Activated T-helper 1 cell treated with anti-CD3 and anti-CD28 coated beads, Interleukin-2, amount 50 U/mL, for 16 hours (primary cell): ENCODE measurements around the gene HERC4.
"Not testable (repeated sequence)": the region's sequence is repeated elsewhere in the genome, so short reads cannot be mapped to it uniquely, and the experiment has no call there.

Source experiments
- DNase-seq, 2 donors: peaks; one replicate each; pipeline ENCODE4 v3.0.0-alpha.2; 2020; ENCODE audit warnings: low read depth in 1 of 2, low spot score in 1 of 2

The HERC4 gene

DNA sequence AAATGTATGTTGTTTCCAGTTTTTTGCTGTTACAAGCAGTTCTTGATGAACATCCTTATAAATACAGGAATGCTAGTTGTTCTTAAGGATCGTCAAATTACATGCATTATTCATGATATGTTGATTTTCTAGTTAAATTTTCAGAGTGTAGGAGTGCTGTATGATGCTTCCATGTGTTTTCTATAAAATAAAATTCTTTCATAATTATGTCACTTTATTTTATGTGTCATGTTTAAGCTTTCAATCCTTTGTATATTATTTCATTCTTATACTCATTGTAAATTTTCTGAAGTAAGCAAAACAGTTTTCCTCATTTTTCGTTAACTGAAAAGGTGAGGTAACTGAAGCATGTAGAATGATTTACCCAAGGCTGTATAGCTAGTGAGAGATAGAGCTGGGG, 17.4 kb upstream of the HERC4 start:
- no peak for DNase-seq

DNA sequence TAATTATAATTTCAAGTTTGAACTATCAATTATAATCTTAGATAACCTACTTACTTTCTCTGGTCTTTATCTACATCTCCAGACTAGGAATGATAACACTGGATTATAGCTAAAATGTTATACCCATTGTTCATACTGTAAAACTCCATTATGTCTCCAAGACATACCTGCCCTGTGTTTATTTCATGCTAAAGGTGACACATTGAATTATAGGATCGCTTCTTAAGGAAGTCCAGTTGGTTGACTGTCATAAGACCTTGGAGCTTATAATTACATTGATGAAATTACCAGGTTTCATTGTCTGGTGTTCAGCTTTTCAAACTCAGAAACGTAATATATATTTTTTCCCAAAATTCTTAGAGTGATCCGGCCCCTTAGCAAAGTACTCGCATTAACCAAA, 15.5 kb upstream of the HERC4 start:
- no peak for DNase-seq

DNA sequence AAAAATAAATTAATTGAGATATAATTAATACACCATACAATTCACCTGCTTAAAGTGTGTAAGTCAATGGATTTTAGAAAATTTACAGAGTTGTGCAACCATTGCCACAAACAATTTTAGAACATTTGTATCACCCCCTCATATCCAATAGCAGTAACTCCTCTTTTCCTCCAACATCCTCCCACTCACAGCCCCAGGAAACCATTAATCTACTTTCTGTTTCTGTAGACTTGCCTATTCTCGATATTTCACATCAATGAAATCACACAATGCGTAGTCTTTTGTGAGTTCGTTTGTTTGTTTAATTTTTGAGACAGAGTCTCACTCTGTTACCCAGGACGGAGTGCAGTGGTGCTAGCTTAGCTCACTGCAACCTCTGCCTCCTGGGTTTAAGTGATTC, 13.7 kb upstream of the HERC4 start:
- no peak for DNase-seq

DNA sequence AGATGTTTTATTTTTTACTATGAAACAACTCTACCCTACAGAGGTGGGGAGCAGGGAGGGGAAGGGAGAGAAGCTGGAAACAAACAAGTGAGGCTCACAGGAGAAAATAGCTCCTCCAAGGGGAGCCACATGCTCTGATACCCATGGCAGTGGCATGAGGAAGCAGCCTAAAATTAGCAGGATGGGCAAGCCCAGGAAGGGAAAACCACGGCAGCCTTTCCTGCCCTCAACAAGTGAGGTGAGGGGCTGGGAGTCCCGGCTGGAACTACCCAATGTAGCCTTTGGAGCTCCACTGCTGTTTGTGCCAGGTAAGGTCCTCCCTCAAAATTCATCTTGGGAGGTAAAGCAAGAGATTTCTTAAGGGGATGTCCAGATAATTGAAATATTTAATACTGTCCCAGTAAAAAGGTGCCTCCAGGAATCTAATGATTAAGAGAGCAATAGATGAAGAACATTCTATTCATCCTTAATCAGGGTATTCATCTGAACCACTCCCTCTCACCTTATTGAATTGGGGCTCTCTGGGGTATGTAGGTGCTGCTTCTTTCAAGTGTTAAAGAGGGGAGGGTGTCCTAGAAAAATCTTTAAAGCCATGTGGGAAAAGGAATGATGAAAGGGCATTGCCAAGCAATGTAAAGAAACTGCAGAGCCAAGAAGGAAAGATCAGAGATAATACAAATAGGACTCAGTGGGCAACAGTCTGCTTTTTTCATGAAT, 12.8 kb upstream of the HERC4 start:
- DNase-seq, result no peak

DNA sequence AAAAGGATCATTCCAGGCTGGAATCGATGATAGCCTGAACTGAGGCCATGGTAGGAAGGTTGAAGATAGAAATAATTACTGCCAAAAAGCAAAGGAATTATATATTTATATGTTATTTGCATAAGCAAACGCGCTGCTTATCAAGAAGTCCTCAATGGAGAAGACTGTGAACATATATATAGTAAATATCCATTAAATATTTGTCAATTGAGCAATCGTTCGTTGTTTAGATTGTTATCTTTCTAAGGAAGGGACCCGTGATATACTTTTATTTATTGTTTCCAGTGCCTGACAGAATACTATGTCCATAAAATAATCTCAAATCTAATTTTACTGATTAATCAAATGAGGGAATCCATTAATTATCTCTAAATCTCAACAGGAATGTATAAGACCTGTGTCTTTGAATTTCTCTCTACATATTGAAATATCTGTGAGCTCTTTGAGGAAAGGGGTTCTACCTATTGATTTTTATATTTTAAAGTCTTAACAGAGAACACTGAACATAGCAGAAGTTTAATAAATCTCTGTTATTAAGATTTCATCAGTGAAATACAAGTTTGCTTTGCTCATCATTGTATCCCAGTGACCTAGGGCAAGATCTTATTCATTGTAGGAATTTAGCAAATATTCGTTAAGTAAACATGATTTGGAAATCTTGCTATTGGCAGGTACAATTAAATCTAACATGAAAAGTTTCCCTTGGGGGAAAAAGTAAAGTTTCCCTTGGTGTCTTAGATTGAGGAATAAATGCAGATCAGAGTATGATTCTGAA, 12.0 kb upstream of the HERC4 start:
- no peak for DNase-seq

DNA sequence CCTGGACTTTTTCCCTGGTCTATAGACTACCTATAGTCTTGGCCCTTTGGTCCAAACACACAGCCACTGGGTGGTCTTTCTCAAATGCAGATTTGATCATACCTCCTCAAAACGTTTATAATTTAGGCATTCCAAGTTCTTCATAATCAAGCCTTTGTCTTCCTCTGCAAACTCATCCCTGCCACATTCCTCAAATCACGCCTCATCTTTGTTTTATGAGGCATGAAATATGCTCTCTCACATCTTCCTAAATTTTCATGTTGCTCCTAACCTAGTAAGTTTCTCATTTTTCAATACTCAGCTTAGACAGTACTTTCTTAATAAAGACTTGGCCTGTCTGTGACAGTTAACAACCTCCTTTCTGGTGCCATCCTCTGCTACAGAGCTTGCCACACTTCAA, 10.9 kb upstream of the HERC4 start:
- no peak for DNase-seq

DNA sequence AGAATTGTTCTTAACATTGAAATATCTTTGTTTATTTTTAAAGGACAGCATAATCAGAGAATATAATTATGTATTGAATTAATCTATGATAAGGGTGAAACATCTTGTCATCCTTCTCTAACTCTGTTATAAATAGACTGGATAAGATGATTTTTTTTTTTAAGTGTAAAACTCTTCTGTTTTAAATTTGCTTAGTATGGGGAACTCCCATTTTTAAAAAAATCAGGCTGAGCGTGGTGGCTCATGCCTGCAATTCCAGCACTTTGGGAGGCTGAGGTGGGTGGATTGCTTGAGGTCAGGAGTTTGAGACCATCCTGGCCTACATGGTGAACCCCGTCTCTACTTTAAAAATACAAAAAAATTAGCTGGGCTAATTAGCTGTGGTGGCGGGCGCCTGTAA, 9.4 kb upstream of the HERC4 start:
- no peak for DNase-seq

DNA sequence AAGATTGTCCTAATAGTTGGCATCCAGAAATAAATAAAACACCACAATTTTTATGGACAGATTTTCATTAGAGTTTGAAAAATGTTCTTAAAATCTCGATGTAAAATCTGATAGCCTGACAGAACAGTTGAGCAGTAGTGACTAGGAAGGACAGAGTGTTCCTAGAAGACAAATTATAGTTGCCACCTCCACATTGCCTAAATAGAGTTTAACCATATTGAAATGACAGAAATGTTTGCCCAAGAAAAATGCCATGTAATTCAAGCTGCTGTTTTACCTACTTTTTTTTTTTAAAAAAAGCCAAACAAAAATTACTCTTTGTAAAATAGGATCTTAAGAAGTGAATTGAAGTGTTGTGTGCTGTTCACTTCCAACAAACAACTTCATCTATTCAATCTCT, 8.9 kb upstream of the HERC4 start:
- DNase-seq, result no peak

DNA sequence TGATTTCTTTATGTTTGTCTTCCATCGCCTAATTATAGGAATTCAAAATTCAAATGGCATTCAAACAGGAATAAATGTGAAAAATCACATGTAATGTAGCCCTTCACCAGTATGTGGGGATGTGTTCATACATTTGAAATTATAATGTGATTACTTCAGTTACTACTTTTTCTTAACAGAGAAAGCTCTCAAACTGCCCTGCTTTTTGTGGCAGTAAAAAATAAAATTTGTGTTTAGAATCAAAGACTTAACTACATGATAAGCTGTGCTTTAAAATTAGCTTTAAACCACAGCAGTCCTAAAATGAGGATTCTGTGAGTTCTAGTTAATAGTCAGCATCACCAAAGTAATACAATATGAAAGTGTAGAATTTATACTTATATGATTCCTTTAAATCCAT, 7.8 kb upstream of the HERC4 start:
- no peak for DNase-seq

DNA sequence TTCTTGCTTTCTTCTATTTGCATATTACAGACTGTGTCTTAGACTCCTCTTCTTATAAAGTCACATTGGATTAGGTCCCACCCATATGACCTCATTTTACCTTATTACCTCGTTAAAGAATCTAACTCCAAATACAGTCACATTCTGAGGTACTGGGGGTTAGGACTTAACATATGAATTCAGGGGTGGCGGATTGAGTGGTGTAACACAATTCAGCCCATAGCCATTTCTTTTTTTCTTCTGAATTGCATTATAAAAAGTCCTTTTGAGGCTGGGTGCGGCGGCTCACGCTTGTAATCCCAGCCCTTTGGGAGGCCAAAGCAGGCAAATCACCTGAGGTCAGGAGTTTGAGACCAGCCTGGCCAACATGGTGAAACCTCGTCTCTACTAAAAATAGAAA, 6.8 kb upstream of the HERC4 start:
- no peak for DNase-seq

DNA sequence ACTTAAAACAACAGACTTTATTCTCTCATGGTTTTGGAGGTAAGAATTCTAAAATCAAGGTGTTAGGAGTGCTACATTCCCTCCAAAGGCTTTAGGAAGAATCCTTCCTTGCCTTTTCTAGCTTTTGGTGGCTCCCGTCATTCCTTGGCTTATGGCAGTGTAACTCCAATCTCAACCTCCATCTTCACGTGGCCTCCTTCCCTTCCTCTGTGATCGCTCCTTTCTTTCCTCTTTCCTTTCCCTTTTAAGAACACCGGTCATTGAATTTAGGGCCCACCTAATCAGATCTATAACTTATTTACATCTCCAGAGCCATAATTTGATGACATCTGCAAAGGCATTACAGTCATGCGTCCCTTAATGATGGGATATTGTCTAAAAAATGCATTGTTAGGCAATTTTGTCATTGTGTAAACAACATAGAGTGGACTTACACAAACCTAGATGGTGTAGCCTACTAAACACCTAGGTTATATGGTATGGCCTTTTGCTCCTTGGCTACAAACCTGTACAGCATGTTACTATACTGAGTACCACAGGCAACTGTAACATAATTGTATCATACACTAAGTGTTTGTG, 5.9 kb upstream of the HERC4 start:
- no peak for DNase-seq

DNA sequence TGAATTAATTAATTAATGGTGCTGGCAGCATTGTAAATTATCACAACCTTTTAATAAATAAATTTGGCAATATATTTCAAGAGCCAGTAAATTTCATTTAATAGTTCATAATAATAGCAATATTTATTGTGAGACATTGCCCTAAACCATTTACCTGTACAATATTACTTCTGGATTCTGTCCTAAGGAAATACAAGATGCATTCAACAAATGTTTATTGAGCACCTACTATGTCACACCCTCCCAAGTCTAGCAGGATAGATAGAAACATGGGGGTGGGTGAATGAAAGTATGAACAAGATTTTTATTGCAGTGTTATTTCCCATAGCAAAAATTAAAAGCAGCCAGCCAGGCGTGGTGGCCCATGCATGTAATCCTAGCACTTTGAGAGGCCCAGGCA, 4.4 kb upstream of the HERC4 start:
- no peak for DNase-seq

DNA sequence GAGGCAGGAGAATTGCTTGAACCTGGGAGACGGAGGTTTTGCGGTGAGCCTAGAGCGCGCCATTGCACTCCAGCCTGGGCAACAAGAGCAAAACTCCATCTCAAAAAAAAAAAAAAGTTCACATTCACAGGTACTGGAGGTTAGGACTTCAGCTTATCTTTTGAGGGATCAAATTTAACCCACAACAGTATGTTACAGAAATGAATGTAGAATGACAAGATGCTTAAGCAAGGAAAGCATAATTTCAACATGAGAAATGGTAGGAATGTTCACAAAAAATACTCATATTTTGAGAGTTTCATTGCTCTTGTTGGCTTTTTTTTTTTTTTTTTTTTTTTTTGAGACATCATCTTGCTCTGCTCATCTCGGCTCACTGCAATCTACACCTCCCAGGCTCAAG, 1.9 kb upstream of the HERC4 start:
- DNase-seq, result no peak

DNA sequence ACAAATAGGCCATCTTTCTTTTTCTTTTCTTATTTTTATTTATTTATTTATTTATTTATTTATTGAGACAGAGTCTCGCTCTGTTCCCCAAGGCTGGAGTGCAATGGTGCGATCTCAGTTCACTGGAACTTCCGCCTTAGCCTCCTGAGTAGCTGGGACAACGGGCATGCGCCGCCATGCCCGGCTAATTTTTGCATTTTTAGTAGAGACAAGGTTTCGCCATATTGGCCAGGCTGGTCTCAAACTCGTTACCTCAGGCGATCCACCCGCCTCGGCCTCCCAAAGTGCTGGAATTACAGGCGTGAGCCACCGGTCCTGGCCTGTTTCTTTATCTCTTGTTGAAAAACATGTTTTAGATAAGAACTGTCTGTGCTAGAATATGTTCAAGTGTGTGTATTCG, 998 bp upstream of the HERC4 start:
- not testable (repeated sequence) for DNase-seq

DNA sequence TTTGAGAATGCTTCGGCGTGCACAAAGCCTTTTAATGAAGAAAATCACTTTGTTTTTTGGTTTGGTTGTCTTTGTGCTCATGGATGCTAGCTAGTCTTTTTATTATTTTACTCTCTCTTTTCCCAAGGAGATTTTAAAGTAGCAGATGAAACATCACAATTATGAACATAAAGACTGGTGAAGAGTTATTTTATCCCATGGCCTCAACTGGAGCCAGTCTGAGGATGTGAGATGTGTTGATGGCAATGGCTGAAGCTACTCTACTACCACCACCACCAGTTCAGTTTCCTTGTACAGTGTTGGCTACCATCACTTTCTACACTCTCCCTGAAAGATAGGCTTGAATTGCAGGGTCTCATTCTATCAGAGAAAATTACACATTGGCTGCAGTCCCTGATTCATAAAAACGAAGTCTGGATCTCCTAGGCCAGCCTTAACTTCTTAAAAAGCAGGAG, 494 bp upstream of the HERC4 start:
- DNase-seq, result no peak

DNA sequence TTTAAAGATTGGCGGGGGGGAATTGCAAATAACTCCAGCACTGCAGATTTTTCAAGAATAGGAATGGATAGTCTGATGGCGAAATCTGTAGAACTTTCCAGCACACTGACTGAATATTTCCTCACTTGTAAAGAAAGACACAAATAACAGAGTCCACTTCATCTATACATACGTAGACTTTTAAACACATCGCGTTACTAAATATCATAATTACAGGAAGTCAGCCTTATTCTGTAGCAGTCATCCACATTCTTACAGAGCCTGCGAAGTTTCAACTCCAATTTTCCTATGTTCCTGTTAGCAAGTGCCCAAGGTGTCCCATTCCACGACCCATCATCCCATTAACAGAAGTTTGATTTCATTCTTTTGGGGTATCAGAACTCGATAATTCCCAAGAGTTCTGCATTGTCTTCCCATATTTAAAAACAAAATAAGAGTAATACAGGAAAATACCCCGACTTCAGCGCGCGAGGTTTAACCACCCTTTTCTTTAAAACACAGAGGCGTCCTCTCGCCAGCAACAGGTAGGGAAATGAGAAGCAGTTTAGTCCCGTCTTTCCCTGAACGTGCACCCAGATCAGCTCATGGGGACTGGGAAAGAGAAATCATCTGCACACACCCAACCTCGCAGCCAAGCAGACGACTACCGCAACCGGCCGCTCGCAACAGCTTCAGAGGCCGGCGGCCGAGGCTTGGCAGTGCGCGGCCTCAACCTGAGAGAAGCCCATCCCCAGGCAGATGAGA, 880 bp downstream of the HERC4 start:
- no peak for DNase-seq

DNA sequence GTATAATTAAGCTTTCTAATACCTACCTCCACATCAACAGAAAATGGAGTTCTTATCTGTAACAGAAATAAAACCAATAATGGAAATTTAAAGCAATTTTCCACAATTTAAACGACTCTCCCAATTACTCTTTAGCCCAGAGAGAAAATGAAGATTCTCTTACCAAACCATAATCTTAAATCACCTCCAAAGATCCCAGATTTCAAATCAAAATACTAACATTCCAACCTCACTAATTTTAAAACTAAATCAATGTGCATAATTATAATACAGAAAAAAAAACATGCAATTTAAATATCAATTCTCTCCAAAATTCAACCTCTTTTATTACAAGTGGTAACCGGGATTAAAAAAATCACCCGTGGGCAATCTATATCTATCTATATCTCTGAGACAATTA, 1.5 kb downstream of the HERC4 start:
- no peak for DNase-seq

DNA sequence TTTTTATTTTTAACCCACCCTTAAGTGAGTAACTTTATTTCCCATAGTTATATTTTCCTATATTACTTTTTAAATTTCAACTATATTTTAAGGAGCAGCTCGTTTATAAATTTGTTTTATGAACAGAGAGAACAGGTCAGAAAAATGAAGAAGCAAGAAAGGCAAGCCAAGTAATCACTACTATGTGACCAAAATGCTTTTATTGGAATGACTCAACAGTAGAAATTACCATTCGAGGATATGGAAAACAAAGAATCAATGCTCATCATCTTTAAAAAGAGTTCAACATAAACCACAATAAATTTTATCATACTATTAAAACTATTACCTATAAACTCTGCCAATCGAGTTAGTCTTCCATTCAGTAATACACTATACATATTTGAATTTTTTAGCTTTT, 7.6 kb downstream of the HERC4 start:
- DNase-seq, result no peak

DNA sequence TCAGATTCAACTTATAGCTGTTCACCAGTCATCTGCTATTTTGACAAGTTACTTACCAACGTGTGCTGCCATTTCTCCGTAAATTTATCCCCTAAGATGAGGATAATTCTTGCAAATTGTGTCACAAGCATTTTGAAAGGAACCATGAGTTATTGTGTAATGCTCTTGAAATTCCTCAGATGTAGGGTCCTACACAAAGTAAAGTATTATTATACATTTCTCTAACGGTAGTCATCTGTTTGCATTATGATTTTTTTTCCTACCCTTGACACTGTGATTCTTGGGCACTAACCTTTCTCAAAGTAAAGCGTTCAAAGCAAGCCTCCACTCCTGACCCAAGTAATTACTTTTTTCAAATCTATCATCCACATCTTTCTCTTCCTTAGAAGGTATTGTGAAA, 8.1 kb downstream of the HERC4 start:
- no peak for DNase-seq

DNA sequence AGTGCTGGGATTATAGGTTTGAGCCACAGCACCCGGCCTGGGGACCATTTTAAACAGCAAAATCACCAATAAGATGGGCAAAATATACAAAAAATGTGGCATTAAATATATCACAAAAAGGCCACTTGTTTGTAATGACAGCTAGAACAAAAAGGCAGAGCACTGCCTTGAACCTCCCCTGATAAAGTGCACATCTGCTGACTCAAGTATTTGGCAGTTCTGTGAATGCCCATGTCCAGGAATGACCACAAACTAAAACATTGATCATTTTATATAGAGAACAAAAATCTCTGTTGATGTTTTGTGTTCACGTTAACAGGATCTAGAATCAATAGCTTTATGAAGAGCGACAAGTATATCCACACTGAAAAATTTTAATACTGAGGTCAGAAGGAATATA, 21.5 kb downstream of the HERC4 start:
- no peak for DNase-seq

DNA sequence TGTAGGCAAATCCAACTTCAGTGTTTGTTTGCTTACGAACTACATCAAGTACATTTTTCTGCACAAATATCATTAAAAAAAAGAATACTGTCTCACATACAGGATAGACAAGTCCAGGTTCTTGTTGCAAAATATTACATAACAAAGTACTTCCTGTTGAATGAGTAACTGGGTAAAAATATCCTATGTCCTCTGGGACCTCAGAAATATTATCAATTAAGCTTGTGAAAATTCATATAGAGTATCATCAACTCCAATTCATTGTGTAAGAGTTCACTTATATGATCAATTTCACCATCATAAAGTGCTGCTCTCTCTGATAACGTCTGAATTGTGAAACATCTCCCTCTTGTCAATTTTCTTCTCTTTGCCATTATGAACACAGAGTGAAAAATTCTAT, 22.6 kb downstream of the HERC4 start:
- DNase-seq, result no peak
